ENCODE data around the gene CIRBP. TPM values are rescaled to one million over a fixed set of nuclear protein-coding genes. Genes with fewer than 3 reads are reported as not detected.

CIRBP gene
- total and polyA plus RNA-seq, 9 of the 15 experiments (the other 6 are each of a cell fraction or from before 2014, with no cell fraction given) = 20.5 to 327 (median 176) TPM

GRCh38 chr19:1237754-1238368 lies 31.3 kb upstream of the CIRBP start, which contains the start of gene CBARP (continued):
- TF ChIP-seq, protein P1, sequence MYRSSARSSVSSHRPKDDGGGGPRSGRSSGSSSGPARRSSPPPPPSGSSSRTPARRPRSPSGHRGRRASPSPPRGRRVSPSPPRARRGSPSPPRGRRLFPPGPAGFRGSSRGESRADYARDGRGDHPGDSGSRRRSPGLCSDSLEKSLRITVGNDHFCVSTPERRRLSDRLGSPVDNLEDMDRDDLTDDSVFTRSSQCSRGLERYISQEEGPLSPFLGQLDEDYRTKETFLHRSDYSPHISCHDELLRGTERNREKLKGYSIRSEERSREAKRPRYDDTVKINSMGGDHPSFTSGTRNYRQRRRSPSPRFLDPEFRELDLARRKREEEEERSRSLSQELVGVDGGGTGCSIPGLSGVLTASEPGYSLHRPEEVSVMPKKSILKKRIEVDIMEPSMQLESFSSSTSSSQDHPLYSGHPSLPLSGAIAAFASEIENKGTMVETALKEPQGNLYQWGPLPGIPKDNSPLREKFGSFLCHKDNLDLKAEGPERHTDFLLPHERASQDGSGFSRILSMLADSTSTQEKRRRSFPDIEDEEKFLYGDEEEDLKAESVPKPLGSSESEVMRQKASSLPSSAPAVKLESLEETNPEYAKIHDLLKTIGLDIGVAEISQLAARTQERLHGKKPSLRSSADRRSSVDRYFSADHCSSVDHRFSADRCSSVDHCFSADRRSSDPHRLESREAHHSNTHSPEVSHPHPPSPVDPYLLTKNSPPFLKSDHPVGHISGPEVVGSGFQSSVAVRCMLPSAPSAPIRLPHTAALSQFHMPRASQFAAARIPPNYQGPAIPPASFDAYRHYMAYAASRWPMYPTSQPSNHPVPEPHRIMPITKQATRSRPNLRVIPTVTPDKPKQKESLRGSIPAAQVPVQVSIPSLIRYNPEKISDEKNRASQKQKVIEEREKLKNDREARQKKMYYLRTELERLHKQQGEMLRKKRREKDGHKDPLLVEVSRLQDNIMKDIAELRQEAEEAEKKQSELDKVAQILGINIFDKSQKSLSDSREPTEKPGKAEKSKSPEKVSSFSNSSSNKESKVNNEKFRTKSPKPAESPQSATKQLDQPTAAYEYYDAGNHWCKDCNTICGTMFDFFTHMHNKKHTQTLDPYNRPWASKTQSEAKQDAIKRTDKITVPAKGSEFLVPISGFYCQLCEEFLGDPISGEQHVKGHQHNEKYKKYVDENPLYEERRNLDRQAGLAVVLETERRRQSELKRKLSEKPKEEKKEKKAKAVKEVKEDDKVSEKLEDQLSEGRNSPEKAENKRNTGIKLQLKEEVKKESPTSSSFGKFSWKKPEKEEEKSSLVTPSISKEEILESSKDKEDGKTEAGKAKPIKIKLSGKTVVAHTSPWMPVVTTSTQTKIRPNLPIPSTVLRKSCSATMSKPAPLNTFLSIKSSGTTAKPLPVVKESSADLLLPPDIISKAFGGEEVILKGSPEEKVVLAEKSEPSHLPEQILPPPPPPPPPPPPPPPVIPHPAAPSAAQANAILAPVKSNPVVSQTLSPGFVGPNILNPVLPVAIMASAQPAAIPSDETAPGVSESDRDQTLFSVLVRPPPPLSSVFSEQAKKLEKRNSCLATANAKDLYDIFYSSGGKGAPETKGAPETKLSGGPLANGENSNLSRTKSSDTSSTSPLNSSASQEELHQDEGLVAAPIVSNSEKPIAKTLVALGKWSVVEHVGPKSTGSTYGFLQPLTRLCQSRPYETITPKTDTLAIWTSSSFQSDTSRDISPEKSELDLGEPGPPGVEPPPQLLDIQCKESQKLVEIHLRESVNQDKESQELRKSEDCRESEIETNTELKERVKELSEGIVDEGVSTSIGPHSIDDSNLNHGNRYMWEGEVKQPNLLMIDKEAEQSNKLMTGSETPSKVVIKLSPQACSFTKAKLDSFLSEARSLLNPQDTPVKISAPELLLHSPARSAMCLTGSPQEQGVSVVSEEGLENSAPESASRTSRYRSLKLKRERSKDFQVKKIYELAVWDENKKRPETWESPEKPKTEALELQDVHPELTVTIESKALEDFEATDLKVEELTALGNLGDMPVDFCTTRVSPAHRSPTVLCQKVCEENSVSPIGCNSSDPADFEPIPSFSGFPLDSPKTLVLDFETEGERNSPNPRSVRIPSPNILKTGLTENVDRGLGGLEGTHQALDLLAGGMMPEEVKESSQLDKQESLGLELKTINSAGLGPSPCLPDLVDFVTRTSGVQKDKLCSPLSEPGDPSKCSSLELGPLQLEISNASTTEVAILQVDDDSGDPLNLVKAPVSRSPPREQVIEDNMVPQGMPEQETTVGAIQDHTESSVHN (IDR thresholded peaks at IDR 0.05; ENCODE audit: borderline replicate concordance in 1 of 2, low read depth in 1 of 2) = no peak
- TF ChIP-seq, protein P2, sequence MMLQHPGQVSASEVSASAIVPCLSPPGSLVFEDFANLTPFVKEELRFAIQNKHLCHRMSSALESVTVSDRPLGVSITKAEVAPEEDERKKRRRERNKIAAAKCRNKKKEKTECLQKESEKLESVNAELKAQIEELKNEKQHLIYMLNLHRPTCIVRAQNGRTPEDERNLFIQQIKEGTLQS (IDR thresholded peaks at IDR 0.05) = no peak
- TF ChIP-seq, protein P2 (CRISPR knock-in tag; conservative IDR thresholded peaks at IDR 0.05) = no peak
- TF ChIP-seq HNRNPLL (IDR thresholded peaks at IDR 0.05; ENCODE audit: low read depth, low read length, poor library complexity, severe bottlenecking) = no peak

Data from K562 (cell line).